Measurements from ENCODE around the gene SH2B2. TPM values are rescaled to one million over a fixed set of nuclear protein-coding genes. Genes with fewer than 3 reads are reported as not detected.

Gene SH2B2
- total and polyA plus RNA-seq, 4 donors: 0.50 to 15.6 (median 3.9) TPM

- DNase-seq: no peak
- H3K4me1 ChIP-seq (ENCODE audit: control insufficient read depth in 1 of 2, insufficient read depth in 2 of 2, low read length in 2 of 2): no peaks in the 10 kb centered on the region
- H3K27me3 ChIP-seq (ENCODE audit: control insufficient read depth in 1 of 2, insufficient read depth in 2 of 2, low read length in 1 of 2): no peaks in the 10 kb centered on the region
- H3K36me3 ChIP-seq (ENCODE audit: control insufficient read depth in 1 of 2, insufficient read depth in 2 of 2, low read length in 1 of 2): no peaks in the 10 kb centered on the region
- H3K27ac ChIP-seq (ENCODE audit: low read depth in 1 of 2, low read length in 2 of 2): no peak overlapping the region
- no peaks in the 10 kb centered on the region for H3K9me3 ChIP-seq (ENCODE audit: control insufficient read depth, low read length)
- 44 to 48% methylated on average over 10 of the region's 10 CpGs for WGBS, 2 donors
- no peak overlapping the region for H3K4me3 ChIP-seq (ENCODE audit: low read length in 2 of 2)
- no peak for ATAC-seq (ENCODE audit: low FRiP score)
- intact Hi-C loops (cut with DNase I): no loop called here
Measured at GRCh38 chr7:102288285-102288930, 1.7 kb downstream of the SH2B2 start.

GRCh38 chr7:102289057-102289456, 2.4 kb downstream of the SH2B2 start:
- Histone ChIP-seq H3K36me3 (ENCODE audit: control insufficient read depth in 1 of 2, insufficient read depth in 2 of 2, low read length in 1 of 2) (no peaks in the 10 kb centered on the region), H3K9me3 (ENCODE audit: control insufficient read depth, low read length) (no peaks in the 10 kb centered on the region), H3K27ac (ENCODE audit: low read depth in 1 of 2, low read length in 2 of 2) (no peak overlapping the region), H3K27me3 (ENCODE audit: control insufficient read depth in 1 of 2, insufficient read depth in 2 of 2, low read length in 1 of 2) (no peaks in the 10 kb centered on the region), H3K4me3 (ENCODE audit: low read length in 2 of 2) (no peak overlapping the region), H3K4me1 (ENCODE audit: control insufficient read depth in 1 of 2, insufficient read depth in 2 of 2, low read length in 2 of 2) (no peaks in the 10 kb centered on the region)
- ATAC-seq (ENCODE audit: low FRiP score) (no peak), DNase-seq (no peak)
- WGBS, 2 donors: 89 to 91% methylated on average over 9 of the region's 9 CpGs
- intact Hi-C loops (cut with DNase I): no loop called here

GRCh38 chr7:102291056-102291915, 4.6 kb downstream of the SH2B2 start:
- ATAC-seq (ENCODE audit: low FRiP score): no peak

GRCh38 chr7:102291916-102292267, 5.2 kb downstream of the SH2B2 start:
- intact Hi-C loops (cut with DNase I): no loop called here
- no peak overlapping the region for H3K4me3 ChIP-seq (ENCODE audit: low read length in 2 of 2)
- H3K27ac ChIP-seq (ENCODE audit: low read depth in 1 of 2, low read length in 2 of 2): no peak overlapping the region
- no peaks in the 10 kb centered on the region for H3K36me3 ChIP-seq (ENCODE audit: control insufficient read depth in 1 of 2, insufficient read depth in 2 of 2, low read length in 1 of 2)
- no peaks in the 10 kb centered on the region for H3K4me1 ChIP-seq (ENCODE audit: control insufficient read depth in 1 of 2, insufficient read depth in 2 of 2, low read length in 2 of 2)
- H3K27me3 ChIP-seq (ENCODE audit: control insufficient read depth in 1 of 2, insufficient read depth in 2 of 2, low read length in 1 of 2): no peaks in the 10 kb centered on the region
- H3K9me3 ChIP-seq (ENCODE audit: control insufficient read depth, low read length): no peaks in the 10 kb centered on the region
- WGBS, 2 donors: 82 to 89% methylated on average over 2 of the region's 2 CpGs
- no peak for ATAC-seq (ENCODE audit: low FRiP score)
- DNase-seq: no peak

More at GRCh38 chr7:102291056-102291915, 4.6 kb downstream of the SH2B2 start:
- no peak for DNase-seq
- no peaks in the 10 kb centered on the region for H3K27me3 ChIP-seq (ENCODE audit: control insufficient read depth in 1 of 2, insufficient read depth in 2 of 2, low read length in 1 of 2)
- no peak overlapping the region for H3K27ac ChIP-seq (ENCODE audit: low read depth in 1 of 2, low read length in 2 of 2)
- 78% methylated on average over 18 of the region's 18 CpGs for WGBS, 2 donors
- H3K9me3 ChIP-seq (ENCODE audit: control insufficient read depth, low read length): no peaks in the 10 kb centered on the region
- H3K36me3 ChIP-seq (ENCODE audit: control insufficient read depth in 1 of 2, insufficient read depth in 2 of 2, low read length in 1 of 2): no peaks in the 10 kb centered on the region
- intact Hi-C loops (cut with DNase I): no loop called here
- H3K4me3 ChIP-seq (ENCODE audit: low read length in 2 of 2): no peak overlapping the region
- no peaks in the 10 kb centered on the region for H3K4me1 ChIP-seq (ENCODE audit: control insufficient read depth in 1 of 2, insufficient read depth in 2 of 2, low read length in 2 of 2)

- Histone ChIP-seq H3K9me3 (ENCODE audit: control insufficient read depth, low read length) (no peaks in the 10 kb centered on the region), H3K27me3 (ENCODE audit: control insufficient read depth in 1 of 2, insufficient read depth in 2 of 2, low read length in 1 of 2) (no peaks in the 10 kb centered on the region), H3K27ac (ENCODE audit: low read depth in 1 of 2, low read length in 2 of 2) (no peak overlapping the region), H3K4me1 (ENCODE audit: control insufficient read depth in 1 of 2, insufficient read depth in 2 of 2, low read length in 2 of 2) (no peaks in the 10 kb centered on the region), H3K36me3 (ENCODE audit: control insufficient read depth in 1 of 2, insufficient read depth in 2 of 2, low read length in 1 of 2) (no peaks in the 10 kb centered on the region), H3K4me3 (ENCODE audit: low read length in 2 of 2) (no peak overlapping the region)
- ATAC-seq (ENCODE audit: low FRiP score) (no peak), DNase-seq (no peak)
- intact Hi-C loops (cut with DNase I): no loop called here
- WGBS, 2 donors: 17% methylated on average over 36 of the region's 36 CpGs
Measured at GRCh38 chr7:102292813-102293798, 6.4 kb downstream of the SH2B2 start.

- H3K36me3 ChIP-seq (ENCODE audit: control insufficient read depth in 1 of 2, insufficient read depth in 2 of 2, low read length in 1 of 2): no peaks in the 10 kb centered on the region
- no peaks in the 10 kb centered on the region for H3K4me1 ChIP-seq (ENCODE audit: control insufficient read depth in 1 of 2, insufficient read depth in 2 of 2, low read length in 2 of 2)
- ATAC-seq (ENCODE audit: low FRiP score) (no peak), DNase-seq (no peak)
- H3K27ac ChIP-seq (ENCODE audit: low read depth in 1 of 2, low read length in 2 of 2): no peak overlapping the region
- intact Hi-C loops (cut with DNase I): no loop called here
- no peak overlapping the region for H3K4me3 ChIP-seq (ENCODE audit: low read length in 2 of 2)
- H3K27me3 ChIP-seq (ENCODE audit: control insufficient read depth in 1 of 2, insufficient read depth in 2 of 2, low read length in 1 of 2): no peaks in the 10 kb centered on the region
- 85 to 89% methylated on average over 3 of the region's 3 CpGs for WGBS, 2 donors
- H3K9me3 ChIP-seq (ENCODE audit: control insufficient read depth, low read length): no peaks in the 10 kb centered on the region
Measured at GRCh38 chr7:102294589-102294988, 7.9 kb downstream of the SH2B2 start.

GRCh38 chr7:102295346-102296178, 8.9 kb downstream of the SH2B2 start:
- DNase-seq (no peak), ATAC-seq (ENCODE audit: low FRiP score) (no peak)
- Histone ChIP-seq H3K27ac (ENCODE audit: low read depth in 1 of 2, low read length in 2 of 2) (no peak overlapping the region), H3K4me3 (ENCODE audit: low read length in 2 of 2) (no peak overlapping the region), H3K4me1 (ENCODE audit: control insufficient read depth in 1 of 2, insufficient read depth in 2 of 2, low read length in 2 of 2) (no peaks in the 10 kb centered on the region), H3K9me3 (ENCODE audit: control insufficient read depth, low read length) (no peaks in the 10 kb centered on the region), H3K27me3 (ENCODE audit: control insufficient read depth in 1 of 2, insufficient read depth in 2 of 2, low read length in 1 of 2) (no peaks in the 10 kb centered on the region), H3K36me3 (ENCODE audit: control insufficient read depth in 1 of 2, insufficient read depth in 2 of 2, low read length in 1 of 2) (no peaks in the 10 kb centered on the region)
- WGBS, 2 donors: 77 to 78% methylated on average over 12 of the region's 12 CpGs
- intact Hi-C loops (cut with DNase I): no loop called here

GRCh38 chr7:102296179-102296438, 9.4 kb downstream of the SH2B2 start:
- ATAC-seq (ENCODE audit: low FRiP score) (no peak), DNase-seq (no peak)
- Histone ChIP-seq H3K36me3 (ENCODE audit: control insufficient read depth in 1 of 2, insufficient read depth in 2 of 2, low read length in 1 of 2) (no peaks in the 10 kb centered on the region), H3K4me3 (ENCODE audit: low read length in 2 of 2) (no peak overlapping the region), H3K27me3 (ENCODE audit: control insufficient read depth in 1 of 2, insufficient read depth in 2 of 2, low read length in 1 of 2) (no peaks in the 10 kb centered on the region), H3K9me3 (ENCODE audit: control insufficient read depth, low read length) (no peaks in the 10 kb centered on the region), H3K27ac (ENCODE audit: low read depth in 1 of 2, low read length in 2 of 2) (no peak overlapping the region), H3K4me1 (ENCODE audit: control insufficient read depth in 1 of 2, insufficient read depth in 2 of 2, low read length in 2 of 2) (no peaks in the 10 kb centered on the region)
- intact Hi-C loops (cut with DNase I): no loop called here
- WGBS, 2 donors: 82% methylated on average over 6 of the region's 6 CpGs

Data from aorta (tissue), 5 donors.